GM19035 (cell line): Measurements from ENCODE around the gene PPP1R13L.

Source experiments
- ATAC-seq: cut with Tn5 transposase; IDR thresholded peaks from one replicate; pipeline ENCODE4 v1.9.1; 2021; ENCODE audit not compliant: unreplicated experiment

PPP1R13L gene

DNA sequence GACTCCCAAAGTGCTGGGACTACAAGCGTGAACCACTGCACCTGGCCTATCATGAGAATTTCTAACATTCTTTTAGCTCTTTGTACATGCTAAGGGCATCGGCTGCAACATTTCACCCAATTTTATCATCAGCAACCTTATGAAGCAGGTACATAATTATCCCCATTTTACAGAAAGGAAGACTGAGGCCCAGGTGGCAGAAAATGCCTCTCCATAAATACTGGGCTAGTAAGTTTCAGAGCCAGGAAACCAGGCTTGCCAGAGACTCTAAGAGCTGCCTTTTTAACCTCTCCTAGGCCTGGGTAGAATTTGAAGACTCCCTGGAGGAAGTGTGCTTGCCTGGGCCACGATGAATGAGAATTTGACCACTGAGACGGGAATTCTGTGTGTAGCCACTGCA lies 36.7 kb downstream of the PPP1R13L start:
- no peak for ATAC-seq

DNA sequence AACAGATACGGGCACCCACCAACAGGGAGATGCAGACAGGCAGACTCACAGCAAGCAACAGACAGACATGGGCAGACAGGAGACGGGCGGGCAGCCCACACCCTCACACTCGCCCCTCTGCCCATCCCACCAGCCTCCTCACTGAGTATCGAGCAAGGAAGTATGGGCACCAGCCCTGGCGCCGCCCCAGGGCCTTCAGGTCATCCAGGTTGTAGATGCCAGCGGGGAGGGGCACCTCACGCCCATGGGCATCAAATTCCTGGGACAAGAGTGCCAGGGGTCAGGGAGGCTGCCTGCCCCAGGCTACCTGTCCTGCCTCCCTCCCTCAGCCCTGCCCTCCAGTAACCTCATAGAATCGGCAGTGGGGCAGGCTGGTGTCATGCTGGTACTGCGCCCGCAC lies 40.2 kb downstream of the PPP1R13L start:
- no peak for ATAC-seq

DNA sequence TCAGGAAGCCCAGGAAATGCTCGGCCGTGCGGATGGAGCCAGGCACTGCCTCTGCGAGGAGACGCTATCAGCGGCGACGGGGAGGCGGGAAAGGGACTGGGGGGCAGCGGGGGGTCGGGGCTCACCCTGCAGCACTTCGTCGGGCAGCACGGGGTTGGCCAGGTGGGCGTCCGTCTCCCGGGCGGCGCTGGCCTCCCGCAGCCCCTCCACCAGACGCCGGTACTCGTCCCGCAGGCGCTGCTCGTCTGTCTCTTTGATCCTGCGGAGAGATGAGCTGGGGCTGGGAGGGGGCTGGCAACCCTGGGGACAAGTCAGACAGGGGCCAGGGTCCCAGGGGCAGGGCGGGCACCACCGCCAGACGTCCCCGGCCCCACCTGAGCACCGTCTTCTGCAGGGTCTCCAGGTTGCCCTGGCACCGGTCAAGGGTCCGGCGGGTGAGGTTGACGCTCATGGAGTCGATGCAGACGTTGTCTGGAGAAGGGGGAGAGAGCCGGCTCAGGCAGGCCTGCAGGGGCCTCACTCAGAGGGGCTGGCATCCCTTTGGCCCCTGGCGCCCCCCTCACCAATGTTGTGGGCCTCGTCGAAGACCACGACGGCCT lies 40.9 kb downstream of the PPP1R13L start:
- ATAC-seq, result no peak

DNA sequence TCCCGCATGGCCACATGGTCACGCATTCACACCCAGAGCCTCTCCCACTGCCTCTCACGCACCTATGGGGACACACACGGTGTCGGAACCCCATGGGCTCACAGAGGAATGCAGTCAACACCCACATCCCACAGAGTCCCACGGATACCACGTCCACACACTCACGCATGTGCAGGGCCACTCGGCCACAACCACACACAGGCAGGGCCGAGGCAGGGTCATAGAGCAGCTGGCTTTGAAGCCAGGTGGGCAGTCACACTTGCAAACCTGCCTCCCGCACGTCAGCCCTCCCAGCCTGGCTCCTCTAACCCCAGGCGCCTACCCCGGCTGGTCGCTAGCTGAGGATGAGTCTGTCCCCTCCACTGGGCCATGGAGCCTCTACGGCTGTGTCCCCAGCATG lies 42.6 kb downstream of the PPP1R13L start:
- ATAC-seq, result no peak

DNA sequence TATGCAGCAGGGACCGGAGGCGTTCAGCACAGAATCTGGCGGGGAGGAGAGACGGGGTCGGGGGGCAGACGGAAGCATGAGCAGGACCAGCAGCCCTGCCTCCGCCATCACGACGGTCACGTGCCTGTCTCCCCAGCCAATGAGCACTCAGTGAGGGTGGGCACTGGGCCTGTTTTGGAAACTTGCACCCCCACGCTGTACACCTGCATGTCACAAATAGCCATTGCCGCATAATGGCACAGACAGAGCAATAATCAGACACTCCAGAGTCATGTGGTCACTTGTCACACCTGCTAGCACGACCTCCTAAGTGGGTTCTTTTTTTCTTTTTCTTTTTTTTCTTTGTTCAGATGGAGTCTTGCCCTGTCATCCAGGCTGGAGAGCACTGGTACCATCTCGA lies 43.3 kb downstream of the PPP1R13L start:
- no peak for ATAC-seq

DNA sequence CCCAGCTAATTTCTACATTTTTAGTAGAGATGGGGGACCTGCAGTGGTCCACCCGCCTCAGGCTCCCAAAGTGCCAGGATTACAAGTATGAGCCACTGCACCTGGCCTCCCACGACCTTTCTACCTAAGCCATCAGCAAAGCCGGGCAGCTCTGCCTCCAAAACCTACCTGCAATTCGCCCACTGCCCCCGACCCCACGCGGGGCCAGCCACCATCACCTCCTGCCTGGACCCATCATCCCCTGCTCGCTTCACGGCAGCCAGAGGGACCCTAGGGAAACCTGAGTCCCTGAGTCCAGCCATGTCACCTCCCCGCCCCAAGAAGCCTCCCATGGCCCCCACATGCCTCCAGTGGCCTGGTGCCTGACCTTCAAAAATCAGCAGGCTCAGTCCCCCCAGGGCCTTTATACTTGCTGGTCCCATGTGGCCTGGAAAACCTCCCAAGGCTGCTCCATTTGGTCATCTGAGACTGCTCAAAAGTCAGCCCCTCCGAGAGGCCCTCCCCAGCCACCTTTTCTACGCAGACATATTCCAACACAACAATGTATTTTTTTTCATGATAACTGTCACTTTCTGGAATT lies 46.6 kb downstream of the PPP1R13L start:
- ATAC-seq, result no peak

DNA sequence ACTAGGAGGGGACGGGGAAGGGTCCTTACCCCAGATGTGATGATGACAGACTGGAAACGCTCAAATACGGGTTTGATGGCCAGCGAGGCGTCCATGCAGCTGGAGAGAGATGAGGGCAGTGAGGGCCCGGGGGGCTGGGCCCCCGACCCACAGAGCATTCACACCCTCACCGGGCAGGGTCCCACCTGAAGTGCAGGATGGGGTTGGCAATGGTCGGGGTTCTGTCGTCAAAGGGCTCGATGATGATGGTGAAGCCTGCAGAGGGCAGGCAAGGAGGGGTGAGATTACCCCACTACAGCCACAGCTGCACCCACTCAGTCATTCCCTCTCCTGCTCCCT lies 47.5 kb downstream of the PPP1R13L start:
- ATAC-seq, result no peak

DNA sequence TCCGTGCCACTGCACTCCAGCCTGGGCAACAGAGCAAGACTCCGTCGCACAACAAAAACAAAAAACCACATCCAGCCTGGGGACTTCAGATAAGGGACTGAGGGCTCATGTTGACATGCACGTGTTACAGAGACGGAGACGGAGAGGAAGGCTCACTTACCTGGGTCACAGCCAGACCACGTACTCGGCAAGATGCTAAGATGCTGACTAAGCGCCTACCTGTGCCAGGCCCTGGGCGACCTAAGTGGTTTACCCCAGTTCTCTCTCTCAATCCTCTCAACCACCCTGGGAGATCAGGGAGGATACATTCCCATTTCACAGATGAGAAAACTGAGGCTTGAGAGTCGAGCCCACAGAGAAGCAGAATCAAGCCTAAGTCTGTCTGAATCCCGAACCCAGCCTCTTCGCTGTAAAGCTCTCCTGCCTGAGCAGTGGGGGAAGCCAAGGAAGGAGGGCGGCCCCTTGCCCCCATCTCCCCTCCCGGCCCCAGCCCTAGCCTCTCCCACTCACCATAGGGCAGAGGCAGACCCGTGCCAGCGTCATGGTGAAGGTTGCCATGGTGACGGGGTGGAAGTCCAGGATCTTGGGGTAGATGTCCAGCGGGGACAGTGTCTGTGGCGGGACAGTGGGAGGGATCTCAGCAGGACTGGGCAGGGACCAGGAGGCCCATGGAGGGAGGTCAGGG lies 48.0 kb downstream of the PPP1R13L start:
- no peak for ATAC-seq

DNA sequence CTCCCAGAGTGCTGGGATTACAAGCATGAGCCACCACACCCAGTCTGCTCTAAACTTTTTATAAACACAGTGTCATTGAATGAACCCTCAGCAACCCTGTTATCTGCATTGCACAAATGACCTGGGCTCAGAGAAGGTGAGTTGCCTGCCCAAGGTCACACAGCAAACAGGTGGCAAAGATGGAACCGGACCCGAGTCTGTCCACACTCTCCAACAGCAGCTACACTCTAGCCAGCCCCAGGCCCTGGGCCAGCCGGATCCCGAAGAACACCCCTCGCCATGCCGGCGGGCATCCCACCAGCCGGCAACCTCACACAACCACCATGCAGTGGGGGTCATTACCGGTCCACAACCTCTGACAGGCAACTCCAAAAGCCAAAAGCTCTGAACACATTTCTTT lies 49.0 kb downstream of the PPP1R13L start:
- ATAC-seq, result no peak

DNA sequence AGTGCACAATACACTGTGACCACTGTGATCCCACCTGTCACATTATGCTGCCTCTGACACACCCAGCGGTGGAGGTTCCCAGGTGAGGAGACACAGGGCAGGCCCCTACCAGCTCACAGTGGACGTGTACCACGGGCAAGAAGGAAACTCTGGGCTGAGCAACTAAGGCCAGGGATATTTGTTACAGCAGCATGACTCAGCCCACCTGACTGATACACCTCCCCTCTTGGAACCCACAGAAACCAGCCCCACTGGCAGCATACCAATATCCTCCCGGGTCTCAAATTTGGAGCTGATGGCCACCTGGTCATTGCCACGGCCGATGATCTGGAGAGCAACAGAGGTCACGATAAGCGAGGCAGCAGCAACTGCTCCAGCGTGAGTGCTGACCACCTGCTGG lies 49.5 kb downstream of the PPP1R13L start:
- ATAC-seq, result no peak

DNA sequence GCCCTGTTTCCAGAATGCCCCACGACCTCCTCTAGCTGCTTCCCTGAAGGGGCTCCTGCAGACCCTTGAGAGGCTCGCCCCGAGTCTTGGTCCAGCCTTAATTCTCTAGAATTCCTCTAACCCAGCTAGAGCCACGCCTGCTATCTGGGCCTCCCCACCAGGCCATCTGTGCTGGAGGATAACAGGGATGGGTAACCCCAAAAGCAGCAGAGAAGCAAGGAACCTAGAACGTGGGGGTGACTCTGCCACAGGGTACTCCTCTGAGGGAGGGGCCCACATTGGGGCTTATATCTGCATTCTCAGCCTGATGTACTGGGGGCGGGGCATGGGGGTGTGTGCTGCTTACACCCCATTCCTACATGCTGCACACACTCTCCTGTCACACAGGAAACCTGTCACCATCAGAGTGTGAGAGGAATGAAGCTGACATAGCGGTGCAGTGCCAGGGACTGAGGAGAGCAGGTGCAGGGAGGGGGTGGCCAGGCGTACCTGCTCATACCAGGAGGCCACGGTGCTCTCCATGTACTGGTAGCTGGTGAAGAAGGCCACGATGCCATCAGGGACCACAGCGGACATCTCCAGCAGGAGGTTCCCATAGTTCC lies 50.5 kb downstream of the PPP1R13L start:
- no peak for ATAC-seq

DNA sequence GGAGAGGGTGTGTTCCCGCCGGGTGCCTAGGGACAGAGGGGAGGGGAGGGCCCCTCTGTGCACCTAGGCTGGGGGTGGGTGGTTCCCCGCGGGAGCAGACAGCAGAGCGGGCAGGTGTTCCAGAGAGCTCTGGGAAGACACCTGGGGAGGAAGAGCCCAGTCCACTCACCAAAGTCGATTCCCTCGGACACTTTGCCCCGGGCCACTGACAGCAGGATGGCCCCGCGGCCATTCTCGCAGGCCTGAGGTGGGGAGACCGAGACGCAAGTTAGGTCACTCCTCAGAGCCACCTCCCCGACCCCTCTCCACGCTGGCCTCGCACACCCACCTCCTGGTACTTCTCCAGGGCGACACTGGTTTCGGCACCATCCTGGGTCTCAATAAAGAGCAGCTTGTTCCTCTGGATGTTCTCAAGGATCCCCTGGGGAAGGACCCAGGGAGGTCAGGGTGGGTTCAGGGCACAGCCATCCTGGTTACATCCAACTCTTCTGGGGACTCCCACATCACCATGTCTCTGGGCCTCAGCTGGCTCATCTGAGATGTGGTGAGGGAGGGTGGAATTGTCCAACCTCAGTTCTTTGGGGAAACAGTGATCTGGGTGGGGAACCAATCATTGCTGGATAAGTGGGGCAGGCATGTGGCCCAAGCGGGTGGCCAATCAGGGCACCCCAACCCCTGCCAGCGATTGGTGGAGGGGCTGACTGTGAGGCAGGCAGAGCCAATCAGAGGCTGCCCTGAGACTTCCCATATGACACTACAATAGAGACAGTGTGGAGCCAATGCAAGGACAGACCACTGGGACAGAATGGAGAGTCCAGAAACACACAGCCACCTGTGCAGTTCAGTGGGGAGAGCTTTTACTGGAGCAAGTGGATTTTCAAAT lies 51.7 kb downstream of the PPP1R13L start:
- ATAC-seq, result no peak

DNA sequence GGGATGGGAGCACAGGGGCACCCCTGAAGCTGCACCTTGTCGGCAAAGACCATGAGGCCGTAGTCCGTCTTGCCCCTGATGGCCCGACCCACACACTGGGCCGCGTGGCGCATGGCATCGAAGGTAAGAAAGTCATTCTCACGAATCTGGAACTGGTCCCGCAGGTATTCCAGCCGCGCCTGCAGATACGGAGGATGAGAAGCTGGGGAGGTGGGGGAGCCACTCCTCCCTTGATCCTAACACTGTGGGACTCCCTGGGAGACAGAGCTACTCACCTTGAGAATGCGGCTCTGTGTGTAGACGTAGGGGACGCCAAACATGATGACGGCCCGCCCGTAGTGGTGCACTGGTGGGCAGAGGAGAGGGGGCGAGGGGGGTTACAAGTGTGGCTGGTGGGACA lies 52.4 kb downstream of the PPP1R13L start:
- ATAC-seq, result no peak

DNA sequence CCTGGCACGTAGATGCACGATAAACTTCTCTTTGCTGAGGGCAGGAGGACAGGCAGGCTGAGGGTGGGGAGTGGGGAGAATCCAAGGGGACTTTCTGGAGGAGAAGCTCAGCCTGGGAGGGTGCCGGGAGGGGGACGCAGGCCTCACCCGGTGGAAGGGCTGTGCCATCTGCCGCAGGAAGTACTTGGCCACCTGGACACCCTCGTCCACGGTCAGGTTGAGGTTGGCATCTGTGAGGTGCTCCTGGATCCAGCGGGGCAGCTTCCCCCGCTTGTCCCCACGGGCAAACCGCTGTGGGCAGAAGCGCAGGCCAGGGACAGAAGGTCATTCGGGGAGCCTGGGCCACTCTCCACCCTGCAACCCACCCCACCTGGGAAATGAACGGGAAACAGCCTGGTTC lies 52.8 kb downstream of the PPP1R13L start:
- no peak for ATAC-seq

DNA sequence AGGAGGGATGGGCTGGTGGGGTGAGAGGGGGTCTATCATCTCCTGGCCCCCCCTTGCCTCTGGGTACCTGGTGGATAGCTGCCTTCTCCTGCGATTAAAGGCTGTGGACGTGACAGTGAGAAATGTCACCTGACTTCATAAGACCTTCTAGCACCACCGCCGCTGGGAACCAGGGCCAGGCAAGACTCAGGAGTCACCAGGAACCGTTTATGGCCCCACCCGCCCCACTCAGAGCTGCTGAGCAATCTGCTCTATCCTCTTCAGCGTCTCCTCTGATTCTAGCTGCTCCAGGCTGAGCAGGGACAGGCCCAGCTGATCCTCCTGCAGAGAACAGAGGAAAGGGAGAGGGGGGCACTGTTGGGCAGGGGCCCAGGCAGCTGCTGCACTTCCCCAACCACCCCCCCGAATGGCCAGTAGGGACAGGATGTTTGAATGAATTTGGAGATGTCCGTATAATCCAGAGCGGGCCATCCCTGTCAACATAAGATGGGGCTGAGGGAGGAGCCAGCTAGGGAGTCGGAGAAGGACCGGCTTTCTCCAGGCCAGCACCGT lies 53.4 kb downstream of the PPP1R13L start:
- no peak for ATAC-seq

DNA sequence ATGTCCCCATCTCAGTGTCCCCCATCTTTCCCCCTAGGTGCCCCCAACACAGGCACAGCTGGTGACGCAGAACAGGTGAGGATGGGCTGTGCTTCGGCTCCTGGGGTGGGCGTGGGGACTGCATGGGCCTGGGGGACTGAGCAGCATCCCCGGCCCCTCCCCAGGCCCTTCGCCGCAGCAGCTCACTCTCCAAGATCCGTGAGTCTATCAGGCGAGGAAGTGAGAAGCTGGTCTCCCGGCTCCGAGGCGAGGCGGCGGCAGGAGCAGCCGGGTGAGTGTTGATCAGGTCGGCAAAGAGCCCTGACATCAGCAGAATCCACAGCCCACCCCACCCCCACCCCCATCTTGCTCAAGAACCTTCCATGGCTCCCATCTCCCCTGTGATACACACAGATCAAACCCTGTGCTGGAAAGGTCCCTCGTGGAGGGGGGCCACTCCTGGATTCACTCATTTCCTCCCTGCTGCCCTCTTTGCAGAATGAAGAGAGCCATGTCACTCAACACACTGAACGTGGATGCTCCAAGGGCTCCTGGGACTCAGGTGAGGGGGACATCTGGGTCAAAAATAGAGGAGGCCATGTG lies 54.3 kb downstream of the PPP1R13L start:
- ATAC-seq, result no peak

DNA sequence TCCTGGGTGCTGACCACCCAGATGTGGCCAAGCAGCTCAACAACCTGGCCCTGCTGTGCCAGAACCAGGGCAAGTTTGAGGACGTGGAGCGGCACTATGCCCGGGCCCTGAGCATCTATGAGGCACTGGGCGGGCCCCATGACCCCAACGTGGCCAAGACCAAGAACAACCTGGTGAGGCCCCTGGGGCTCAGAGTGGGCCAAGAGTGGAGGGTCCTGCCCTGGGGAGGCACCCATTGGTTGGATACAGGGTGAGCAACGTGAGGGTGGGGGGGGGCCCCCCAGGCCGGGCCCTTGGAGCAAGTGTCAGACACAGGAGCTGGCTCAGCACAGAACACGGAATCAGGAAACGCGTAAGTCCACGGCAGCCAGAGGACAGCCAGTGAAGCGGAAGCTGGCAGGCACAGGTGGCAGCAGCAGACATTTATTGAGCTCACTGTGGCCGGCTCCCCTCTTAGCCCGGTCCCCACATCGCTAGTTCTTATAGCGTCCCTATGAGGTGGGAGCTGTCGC lies 55.4 kb downstream of the PPP1R13L start:
- ATAC-seq, result no peak

DNA sequence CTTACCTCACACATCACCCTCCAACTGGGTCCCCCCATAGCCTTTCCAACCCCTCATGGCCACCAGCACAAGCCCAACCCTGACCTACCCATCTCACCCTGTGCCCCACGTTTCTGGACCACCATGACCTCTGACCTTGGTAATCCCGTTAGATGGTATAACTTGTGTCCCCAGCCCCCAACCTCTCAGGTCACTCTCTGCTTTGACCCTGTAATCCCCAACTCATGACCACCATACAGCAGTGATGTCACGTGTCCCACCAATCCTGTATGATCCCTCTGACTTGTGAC lies 55.8 kb downstream of the PPP1R13L start:
- ATAC-seq, result no peak

DNA sequence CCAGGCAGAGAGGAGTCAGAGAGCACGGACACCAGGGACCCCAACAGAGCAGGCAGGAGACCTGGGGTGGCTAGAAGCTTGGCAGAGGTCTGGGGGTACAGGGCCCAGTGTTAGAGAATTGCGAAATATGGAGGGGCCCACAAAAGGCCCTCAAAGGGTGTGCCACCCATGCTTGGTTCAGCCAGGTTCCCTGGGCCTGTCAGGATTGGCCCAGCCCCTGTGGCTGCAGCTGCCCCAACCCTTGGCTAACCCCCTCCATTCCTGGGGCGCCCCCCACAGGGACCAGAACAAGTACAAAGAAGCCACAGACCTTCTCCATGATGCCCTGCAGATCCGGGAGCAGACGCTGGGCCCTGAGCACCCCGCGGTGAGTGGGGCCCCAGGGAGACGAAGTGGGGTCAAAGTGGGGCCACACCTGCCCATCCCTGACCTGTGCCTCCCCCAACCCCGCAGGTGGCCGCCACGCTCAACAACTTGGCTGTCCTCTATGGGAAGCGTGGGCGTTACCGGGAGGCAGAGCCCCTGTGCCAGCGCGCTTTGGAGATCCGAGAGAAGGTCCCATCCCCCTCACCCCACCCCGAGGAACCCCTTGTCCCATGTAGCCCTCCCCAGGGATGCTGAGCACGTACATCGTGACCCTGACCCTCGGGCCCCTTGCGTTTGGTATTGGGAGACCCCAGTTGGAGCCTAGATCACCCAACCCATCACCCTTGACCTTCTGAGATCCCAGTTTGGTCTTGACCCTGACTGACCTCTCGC lies 56.3 kb downstream of the PPP1R13L start:
- ATAC-seq, result no peak
